GM23248 (cell line): ENCODE data around the gene MPST. TPM values are rescaled to one million over a fixed set of nuclear protein-coding genes. Genes with fewer than 3 reads are reported as not detected.

Source experiments
- DNase-seq: peaks from one replicate; pipeline ENCODE4 v3.0.0-alpha.2; 2015
- H2AFZ ChIP-seq: fragments of 200-600 bp; sonication (generic); 2 replicates; pipeline ENCODE4 v1.6.1; 2016; ENCODE audit warnings: antibody characterized with exemption
- H3F3A ChIP-seq: fragments of 200-600 bp; sonication (generic); 2 replicates; pipeline ENCODE4 v1.6.1; 2016; ENCODE audit warnings: mild to moderate bottlenecking, antibody characterized with exemption, mixed run types; ENCODE audit not compliant: insufficient read depth
- H3K27ac ChIP-seq: fragments of 200-600 bp; sonication (generic); 2 replicates; pipeline ENCODE4 v1.5.1; 2016; ENCODE audit warnings: mild to moderate bottlenecking
- H3K27me3 ChIP-seq: fragments of 200-600 bp; sonication (generic); replicated peaks from 2 replicates; pipeline ENCODE4 v1.6.1; 2016; ENCODE audit warnings: mild to moderate bottlenecking; ENCODE audit not compliant: insufficient read depth
- H3K36me3 ChIP-seq: fragments of 200-600 bp; sonication (generic); 2 replicates; pipeline ENCODE4 v1.6.1; 2016; ENCODE audit warnings: low read depth, mild to moderate bottlenecking
- H3K4me1 ChIP-seq: fragments of 200-600 bp; sonication (generic); 2 replicates; pipeline ENCODE4 v1.6.1; 2016; ENCODE audit warnings: mild to moderate bottlenecking; ENCODE audit not compliant: insufficient read depth
- H3K4me2 ChIP-seq: fragments of 200-600 bp; sonication (generic); one replicate; pipeline ENCODE4 v1.6.1; 2016; ENCODE audit warnings: mild to moderate bottlenecking; ENCODE audit not compliant: unreplicated experiment
- H3K4me3 ChIP-seq: fragments of 200-600 bp; sonication (generic); 2 replicates; pipeline ENCODE4 v1.5.1; 2016; ENCODE audit warnings: mild to moderate bottlenecking
- H3K79me2 ChIP-seq: fragments of 200-600 bp; sonication (generic); 2 replicates; pipeline ENCODE4 v1.6.1; 2016; ENCODE audit warnings: mild to moderate bottlenecking; ENCODE audit not compliant: insufficient read depth
- H3K9ac ChIP-seq: fragments of 200-600 bp; sonication (generic); 2 replicates; pipeline ENCODE4 v1.6.1; 2016; ENCODE audit warnings: mild to moderate bottlenecking
- H3K9me2 ChIP-seq: fragments of 200-600 bp; sonication (generic); 2 replicates; pipeline ENCODE4 v1.6.1; 2016; ENCODE audit warnings: mixed run types, mild to moderate bottlenecking, moderate library complexity; ENCODE audit not compliant: insufficient read depth
- H3K9me3 ChIP-seq: fragments of 200-600 bp; sonication (generic); one replicate; pipeline ENCODE4 v1.6.1; 2017; ENCODE audit warnings: low read depth
- H4K20me1 ChIP-seq: fragments of 200-600 bp; sonication (generic); 2 replicates; pipeline ENCODE4 v1.6.0; 2016; ENCODE audit not compliant: insufficient read depth
- EZH2 ChIP-seq: fragments of 200-600 bp; sonication (generic); IDR thresholded peaks from 2 replicates; pipeline ENCODE4 v1.6.1; 2018; ENCODE audit warnings: antibody characterized with exemption, mild to moderate bottlenecking; ENCODE audit not compliant: insufficient read depth, poor library complexity, severe bottlenecking
- EZH2phosphoT487 ChIP-seq: fragments of 200-600 bp; sonication (generic); IDR thresholded peaks from 2 replicates; pipeline ENCODE4 v1.6.1; 2018; ENCODE audit warnings: antibody characterized with exemption, moderate library complexity, mild to moderate bottlenecking, low read depth; ENCODE audit not compliant: insufficient read depth
- WGBS, 2 experiments: methylation state at CpG; one replicate each; pipeline ENCODE4 v1.1.6; 2015 to 2017; ENCODE audit warnings: low lambda C conversion rate in 2 of 2, low coverage in 1 of 2; ENCODE audit errors: missing lambda C conversion rate in 2 of 2; 5-methylcytosine and 5-hydroxymethylcytosine counted together
- in situ Hi-C: fragments of 300-500 bp; cut with MboI; formaldehyde crosslinking; loops from 2 replicates; pipeline ENCODE4 v1.15.0; 2020
- polyA plus RNA-seq: library from polyadenylated mRNA; unstranded; fragments of >200 nt; fragmentation: Nextera tagmentation; extraction: Ambion mirVana; gene quantifications from 2 replicates; pipeline ENCODE4 v1.2.1, GENCODE V29; 2016
- total RNA-seq: library from RNA; depleted of rRNA; stranded (reverse); fragments of >200 nt; shearing (Covaris generic); gene quantifications from 2 replicates; pipeline ENCODE4 v1.2.3, GENCODE V29; 2014

The MPST gene
- total and polyA plus RNA-seq, 2 experiments from 2014 or later, result 48.5 to 72.0 TPM

DNA sequence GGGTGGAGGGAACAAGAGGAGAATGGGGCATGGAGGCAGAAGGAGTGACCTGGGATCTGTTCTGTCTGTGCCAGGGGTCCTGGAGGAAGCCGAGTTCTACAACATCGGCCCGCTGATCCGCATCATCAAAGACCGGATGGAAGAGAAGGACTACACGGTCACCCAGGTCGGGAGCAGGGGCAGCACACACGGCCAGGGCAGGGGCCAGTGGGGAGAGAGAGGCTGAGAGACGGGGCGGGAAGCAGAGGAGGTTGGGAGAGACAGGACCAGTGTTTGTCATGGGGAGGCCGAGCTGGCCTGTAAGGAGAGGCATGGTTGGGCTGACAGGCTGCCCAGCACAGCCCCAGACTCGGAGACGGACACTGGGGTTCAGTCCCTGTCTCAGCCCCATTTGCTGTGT lies 36.7 kb downstream of the MPST start:
- Histone ChIP-seq H3K27me3 (no peaks in the 10 kb centered on the region), H3K36me3 (peaks cover 2% of the 10 kb centered on the region; the same call in 1 of the 2 replicates), H2AFZ (no peak overlapping the region), H3K4me1 (peaks cover 17% of the 10 kb centered on the region), H3K4me3 (no peak overlapping the region), H3K9ac (no peak overlapping the region), H3K9me3 (no peaks in the 10 kb centered on the region), H3F3A (peaks cover 7% of the 10 kb centered on the region; the same call in 1 of the 2 replicates), H3K9me2 (no peaks in the 10 kb centered on the region), H3K27ac (no peak overlapping the region), H3K4me2 (no peak overlapping the region), H4K20me1 (no peaks in the 10 kb centered on the region), H3K79me2 (no peaks in the 10 kb centered on the region)
- TF ChIP-seq EZH2phosphoT487 (no peak), EZH2 (no peak)
- no peak for DNase-seq
- in situ Hi-C loops, result no loop called here
- WGBS, 2 experiments, result 96 to 99% methylated on average over 11 to 13 of the region's 13 CpGs

DNA sequence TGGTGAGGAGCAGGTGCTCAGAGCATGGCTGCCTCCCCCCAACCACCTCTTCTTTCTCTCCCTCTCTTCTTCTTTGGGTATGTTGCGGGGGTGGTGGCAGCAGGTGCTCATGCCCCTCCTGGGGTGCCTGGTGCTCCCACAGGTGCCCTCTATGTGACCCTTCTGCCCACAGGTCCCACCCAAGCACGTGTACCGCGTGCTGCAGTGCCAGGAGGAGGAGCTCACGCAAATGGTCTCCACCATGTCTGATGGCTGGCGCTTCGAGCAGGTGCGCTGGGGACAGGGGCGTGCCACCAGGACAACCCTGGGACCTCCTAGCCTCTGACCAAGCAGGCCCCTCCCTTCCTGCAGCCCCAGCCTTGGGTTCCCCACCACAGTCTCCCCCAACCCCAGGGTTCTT lies 37.7 kb downstream of the MPST start:
- H3K4me2 ChIP-seq, result no peak overlapping the region
- no peak overlapping the region for H3K27ac ChIP-seq
- in situ Hi-C loops, result no loop called here
- H3K4me1 ChIP-seq, result peaks cover 17% of the 10 kb centered on the region
- H2AFZ ChIP-seq, result no peak overlapping the region
- H3K27me3 ChIP-seq, result no peaks in the 10 kb centered on the region
- TF ChIP-seq EZH2phosphoT487, result no peak
- TF ChIP-seq EZH2, result no peak
- 88% methylated on average over 9 of the region's 9 CpGs for WGBS, 2 experiments
- H3K36me3 ChIP-seq, result peaks cover 2% of the 10 kb centered on the region; the same call in 1 of the 2 replicates
- H3K9me3 ChIP-seq, result no peaks in the 10 kb centered on the region
- no peaks in the 10 kb centered on the region for H3K79me2 ChIP-seq
- H3K9ac ChIP-seq, result no peak overlapping the region
- no peaks in the 10 kb centered on the region for H4K20me1 ChIP-seq
- H3K4me3 ChIP-seq, result no peak overlapping the region
- no peak for DNase-seq
- H3F3A ChIP-seq, result peaks cover 7% of the 10 kb centered on the region; the same call in 1 of the 2 replicates
- H3K9me2 ChIP-seq, result no peaks in the 10 kb centered on the region

DNA sequence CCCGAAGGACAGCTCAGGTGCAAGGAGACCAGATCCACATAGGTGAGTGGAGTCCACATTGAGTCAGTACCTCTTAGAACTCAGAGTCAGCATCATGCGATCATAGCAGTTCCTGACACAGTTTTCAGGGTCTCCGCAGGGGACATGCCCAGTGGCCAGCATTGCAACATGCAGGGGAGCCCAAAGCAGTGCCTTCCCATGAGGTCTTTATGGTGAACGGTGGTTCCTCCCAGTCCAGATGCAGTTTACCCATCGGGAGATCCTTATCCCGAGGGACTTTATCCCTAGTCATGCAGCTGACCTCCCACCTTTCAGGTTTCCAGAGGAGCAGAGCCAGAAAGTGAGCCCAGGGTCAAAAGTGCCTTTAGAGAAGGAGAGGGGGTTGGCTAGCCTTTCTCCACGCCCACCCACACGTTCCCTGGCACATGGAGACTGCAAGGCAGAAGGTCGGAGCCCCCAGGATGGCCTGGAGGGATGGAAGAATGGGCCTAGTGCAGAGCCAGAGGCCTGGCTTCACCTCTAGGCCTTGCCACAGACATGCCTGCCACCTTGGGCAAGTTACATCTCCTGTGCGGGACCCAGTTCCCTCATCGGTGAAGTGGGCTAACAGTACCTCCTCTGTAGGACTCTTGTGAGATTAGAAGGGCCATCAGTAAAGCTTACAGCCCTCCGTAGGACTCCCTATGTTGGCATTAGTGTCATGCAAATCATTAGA lies 38.4 kb downstream of the MPST start:
- H3K27me3 ChIP-seq, result no peaks in the 10 kb centered on the region
- WGBS, 2 experiments, result 84 to 85% methylated on average over 12 of the region's 12 CpGs
- H3K79me2 ChIP-seq, result no peaks in the 10 kb centered on the region
- H3K27ac ChIP-seq, result no peak overlapping the region
- no peaks in the 10 kb centered on the region for H4K20me1 ChIP-seq
- H3K4me2 ChIP-seq, result no peak overlapping the region
- peaks cover 3% of the 10 kb centered on the region; the same call in 1 of the 2 replicates for H3F3A ChIP-seq
- no peak overlapping the region for H2AFZ ChIP-seq
- H3K9me2 ChIP-seq, result no peaks in the 10 kb centered on the region
- peaks cover 10% of the 10 kb centered on the region for H3K4me1 ChIP-seq
- H3K4me3 ChIP-seq, result no peak overlapping the region
- H3K9me3 ChIP-seq, result no peaks in the 10 kb centered on the region
- in situ Hi-C loops, result no loop called here
- no peak for DNase-seq
- H3K36me3 ChIP-seq, result peaks cover 2% of the 10 kb centered on the region; the same call in 1 of the 2 replicates
- TF ChIP-seq EZH2 (no peak), EZH2phosphoT487 (no peak)
- no peak overlapping the region for H3K9ac ChIP-seq

DNA sequence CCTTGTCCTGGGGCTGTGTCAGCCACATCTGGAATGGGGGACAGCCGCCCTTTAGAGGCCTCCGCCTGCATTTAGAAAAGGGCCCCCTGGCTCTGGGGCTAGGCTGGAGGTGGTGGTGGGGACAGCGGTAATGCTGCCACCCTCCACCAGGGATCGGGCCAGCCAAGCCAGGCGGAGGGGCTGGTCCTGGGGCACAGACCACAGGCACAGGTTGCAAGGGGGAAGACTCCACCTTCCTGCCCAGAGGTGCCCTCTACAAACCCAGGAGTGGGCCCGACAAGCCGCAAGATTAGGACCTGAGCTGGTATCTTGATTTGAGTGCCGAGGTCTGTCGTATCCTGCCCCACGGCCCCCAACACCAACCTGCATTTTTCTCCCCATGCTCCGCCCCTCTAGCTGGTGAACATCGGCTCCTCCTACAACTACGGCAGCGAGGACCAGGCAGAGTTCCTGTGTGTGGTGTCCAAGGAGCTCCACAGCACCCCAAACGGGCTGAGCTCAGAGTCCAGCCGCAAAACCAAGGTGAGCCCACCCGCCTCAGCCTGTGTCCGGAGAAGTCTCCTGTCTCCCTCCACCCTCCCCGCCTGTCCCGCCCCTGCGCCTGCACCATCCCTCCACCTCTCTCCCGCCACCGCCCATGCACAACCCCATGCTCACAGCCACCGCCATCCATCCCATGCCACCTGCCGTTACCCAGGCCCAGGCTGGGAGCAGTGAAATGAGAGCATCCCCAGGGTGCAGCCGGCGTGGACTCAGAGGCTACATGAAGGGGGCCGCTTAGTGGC lies 39.6 kb downstream of the MPST start:
- Histone ChIP-seq H2AFZ (no peak overlapping the region), H3K4me3 (no peak overlapping the region), H3K9ac (no peak overlapping the region), H3K27me3 (no peaks in the 10 kb centered on the region), H4K20me1 (no peaks in the 10 kb centered on the region), H3K9me2 (no peaks in the 10 kb centered on the region), H3K4me1 (no peaks in the 10 kb centered on the region), H3K79me2 (no peaks in the 10 kb centered on the region), H3K27ac (no peak overlapping the region), H3F3A (no peaks in the 10 kb centered on the region), H3K36me3 (peaks cover 2% of the 10 kb centered on the region; the same call in 1 of the 2 replicates), H3K9me3 (no peaks in the 10 kb centered on the region), H3K4me2 (no peak overlapping the region)
- DNase-seq, result no peak
- in situ Hi-C loops, result no loop called here
- TF ChIP-seq EZH2, result no peak
- no peak for TF ChIP-seq EZH2phosphoT487
- 95 to 98% methylated on average over 21 to 28 of the region's 28 CpGs for WGBS, 2 experiments
